G401 (cell line): Measurements from ENCODE around the gene PPEF1. TPM values are rescaled to one million over a fixed set of nuclear protein-coding genes. Genes with fewer than 3 reads are reported as not detected.
A peak's percentile ranks its signal among the peaks of the same experiment; 100 is the strongest.
"Not testable (repeated sequence)": the region's sequence is repeated elsewhere in the genome, so short reads cannot be mapped to it uniquely, and the experiment has no call there.

Source experiments
- DNase-seq: peaks from one replicate; pipeline ENCODE4 v3.0.0-alpha.2; 2015; ENCODE audit warnings: low spot score
- in situ Hi-C: cut with HindIII; loops from 2 replicates; pipeline ENCODE4 v1.10.0; 2016; ENCODE audit warnings: low sequenced_read_pairs, mixed read lengths
- total RNA-seq: library from RNA; depleted of rRNA; stranded (reverse); fragments of >200 nt; shearing (Covaris generic); gene quantifications from 2 replicates; pipeline ENCODE4 v1.2.3, GENCODE V29; 2014

Gene PPEF1
- total RNA-seq, 1 experiment from 2014 or later = not detected

DNA sequence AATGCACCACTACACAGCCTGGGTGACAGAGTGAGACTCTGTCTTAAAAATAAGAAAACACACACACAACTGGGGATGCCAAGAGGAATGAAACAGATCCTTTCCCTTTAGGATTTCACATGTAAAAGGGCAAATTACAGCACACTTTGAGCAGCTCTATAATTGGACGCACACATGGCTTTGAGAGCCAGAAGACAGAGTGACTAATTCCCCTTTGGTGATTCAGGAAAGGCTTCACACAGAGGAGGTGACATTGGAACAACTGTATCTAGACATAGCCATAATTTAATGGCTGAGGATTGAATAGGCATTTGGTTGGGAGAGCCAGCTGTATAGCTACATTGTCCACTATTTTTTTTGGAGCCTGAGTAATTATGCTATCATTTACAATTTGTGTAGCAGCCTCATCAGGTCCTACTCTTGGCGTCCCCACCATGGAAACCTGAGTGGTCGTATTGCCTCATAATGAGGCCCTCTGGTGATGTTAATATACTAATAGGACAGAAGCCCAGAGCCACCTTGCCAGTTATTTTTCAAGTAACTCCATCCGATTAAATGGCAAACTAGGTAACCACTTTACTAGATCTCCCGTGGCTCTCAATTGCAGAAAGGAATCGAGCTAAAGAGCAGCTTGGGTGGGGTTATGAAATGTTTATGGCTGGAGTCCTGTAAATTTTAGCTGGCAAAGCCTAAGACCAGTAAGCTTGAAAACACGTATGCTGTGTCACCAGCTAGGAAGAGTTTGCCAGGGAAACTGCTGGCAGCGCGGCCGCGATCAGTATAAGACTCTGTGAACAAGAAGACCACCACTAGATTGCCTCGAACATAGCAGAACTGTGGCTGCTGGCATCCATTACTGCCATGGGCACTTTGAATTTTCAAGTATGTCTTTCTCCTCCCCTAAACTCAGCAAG, 8.5 kb upstream of the PPEF1 start:
- no peak for DNase-seq
- in situ Hi-C loops = no loop called here

DNA sequence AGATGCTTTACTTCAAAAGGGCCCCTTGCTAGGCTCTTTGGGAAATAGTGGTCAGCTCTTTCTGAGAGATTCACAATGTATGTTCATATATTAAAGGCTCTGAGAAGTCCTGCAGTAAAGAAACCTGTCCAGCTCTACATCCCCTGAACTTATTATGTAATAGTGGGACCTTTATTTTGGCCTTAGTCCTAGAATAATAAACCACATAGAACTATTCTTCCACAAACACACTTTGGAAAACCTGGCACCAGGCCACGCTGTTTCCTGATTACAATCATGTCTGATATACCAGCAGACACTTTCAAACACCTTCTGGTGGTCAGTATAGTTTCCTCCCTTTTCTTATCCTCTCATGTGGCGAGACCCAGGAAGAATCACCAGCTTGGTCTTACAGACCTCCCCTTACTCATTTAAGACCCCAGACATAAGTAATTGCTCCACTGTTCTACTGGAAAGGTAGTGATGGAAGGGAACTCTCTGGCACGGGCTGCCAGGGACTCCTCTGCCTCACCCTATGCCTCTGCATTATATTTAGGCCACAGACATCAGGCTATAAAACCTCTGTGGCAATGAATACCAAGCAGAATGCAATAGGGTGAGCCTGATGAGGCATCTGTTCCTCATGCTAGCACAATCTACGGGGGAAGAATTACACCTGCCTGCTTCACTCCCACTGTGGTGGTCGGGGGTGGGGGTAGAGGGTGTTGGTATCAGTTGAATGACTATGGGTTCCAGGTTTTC, 5.7 kb upstream of the PPEF1 start:
- no peak for DNase-seq
- in situ Hi-C loops = no loop called here

DNA sequence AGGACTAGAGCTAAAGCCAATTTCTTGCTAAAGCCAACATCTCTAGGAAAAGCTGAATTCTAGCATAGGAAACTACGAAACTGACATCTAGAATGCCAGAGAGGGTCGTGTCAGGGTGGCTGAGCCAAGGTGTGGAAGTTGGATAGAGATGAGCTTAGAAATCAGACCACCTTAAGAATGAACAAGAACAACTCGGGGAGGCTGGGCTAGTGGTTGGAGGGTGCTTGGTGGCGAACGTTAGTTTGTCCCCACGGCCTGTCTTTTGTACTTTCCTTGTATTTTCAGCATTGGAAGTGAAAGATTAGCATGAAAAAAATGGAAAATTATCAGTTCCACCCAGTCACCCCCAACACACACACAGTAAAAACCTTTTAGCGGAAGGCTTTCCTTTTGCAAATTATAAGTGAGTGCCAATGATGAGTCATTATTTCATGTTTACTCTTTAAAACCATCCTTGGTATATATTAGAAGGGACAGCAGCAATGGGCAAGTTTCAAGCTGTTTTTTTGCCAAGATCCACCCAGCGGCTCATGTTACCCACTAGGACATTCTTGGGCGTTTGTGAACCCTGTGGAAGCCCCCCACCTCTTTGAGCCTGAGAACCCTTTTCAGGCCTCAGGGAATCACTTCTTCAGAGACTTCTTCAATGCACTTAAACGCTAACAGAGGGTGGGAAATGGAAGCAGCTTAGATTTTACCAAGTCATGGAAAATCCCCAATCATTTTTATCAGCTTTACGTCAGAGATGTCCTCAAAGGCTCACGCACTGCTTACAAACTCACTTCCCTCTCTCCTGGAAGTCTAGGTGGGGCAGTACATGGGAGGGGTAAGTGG, 4.9 kb upstream of the PPEF1 start:
- no peak for DNase-seq

DNA sequence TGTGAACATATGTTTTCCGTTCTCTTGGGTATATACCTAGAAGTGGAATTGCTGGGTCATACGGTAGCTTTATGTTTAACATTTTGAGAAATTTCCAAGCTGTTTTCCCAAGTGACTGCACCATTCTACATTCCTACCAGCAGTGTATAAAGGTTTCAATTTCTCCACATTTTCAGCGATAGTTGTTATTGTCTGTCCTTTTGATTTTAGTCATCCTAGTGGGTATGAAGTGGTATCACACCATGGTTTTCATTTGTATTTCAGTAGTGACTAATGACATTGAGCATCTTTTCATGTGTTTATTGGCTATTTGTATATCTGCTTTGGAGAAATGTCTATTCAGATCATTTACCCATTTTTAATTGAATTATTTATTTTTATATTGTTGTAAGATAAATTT, 2.4 kb downstream of the PPEF1 start:
- in situ Hi-C loops = no loop called here
- DNase-seq = no peak

More for the DNA sequence above, 4.9 kb upstream of the PPEF1 start:
- in situ Hi-C loops = no loop called here

DNA sequence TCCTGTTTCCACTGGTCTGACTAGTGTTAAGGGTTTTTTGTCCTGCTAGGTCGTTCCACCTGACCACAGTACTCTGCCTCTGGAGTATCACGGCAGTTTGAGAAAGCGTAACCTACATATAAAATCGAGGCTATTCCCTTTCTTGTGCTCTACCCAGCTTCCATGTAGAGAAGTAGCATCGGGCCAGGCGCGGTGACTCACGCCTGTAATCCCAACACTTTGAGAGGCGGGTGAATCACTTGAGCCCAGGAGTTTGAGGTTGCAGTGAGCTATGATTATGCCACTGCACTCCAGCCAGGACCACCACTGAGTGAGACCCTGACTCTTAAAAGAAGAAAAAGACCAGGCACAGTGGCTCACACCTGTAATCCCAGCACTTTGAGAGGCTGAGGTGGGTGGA, 7.5 kb downstream of the PPEF1 start:
- in situ Hi-C loops = no loop called here
- no peak for DNase-seq

DNA sequence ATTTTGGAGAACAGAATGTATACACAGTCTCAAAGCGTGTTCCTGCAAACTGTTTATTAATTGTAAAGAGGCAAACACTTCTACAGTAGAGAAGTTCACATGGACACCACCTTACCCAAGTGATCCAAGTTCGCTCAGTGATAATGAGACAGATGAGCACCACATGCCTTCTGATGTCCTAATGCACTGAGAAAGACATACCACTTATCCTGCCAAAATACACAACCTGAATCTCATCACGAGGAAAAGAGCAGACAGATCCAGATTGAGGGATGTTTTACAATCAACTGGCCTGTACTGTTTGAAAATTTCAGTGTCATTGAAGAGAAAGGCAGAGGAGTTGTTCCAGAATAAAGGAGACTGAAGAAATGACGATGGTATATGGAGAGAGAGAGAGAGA, 12.4 kb downstream of the PPEF1 start:
- in situ Hi-C loops = no loop called here
- DNase-seq = no peak

DNA sequence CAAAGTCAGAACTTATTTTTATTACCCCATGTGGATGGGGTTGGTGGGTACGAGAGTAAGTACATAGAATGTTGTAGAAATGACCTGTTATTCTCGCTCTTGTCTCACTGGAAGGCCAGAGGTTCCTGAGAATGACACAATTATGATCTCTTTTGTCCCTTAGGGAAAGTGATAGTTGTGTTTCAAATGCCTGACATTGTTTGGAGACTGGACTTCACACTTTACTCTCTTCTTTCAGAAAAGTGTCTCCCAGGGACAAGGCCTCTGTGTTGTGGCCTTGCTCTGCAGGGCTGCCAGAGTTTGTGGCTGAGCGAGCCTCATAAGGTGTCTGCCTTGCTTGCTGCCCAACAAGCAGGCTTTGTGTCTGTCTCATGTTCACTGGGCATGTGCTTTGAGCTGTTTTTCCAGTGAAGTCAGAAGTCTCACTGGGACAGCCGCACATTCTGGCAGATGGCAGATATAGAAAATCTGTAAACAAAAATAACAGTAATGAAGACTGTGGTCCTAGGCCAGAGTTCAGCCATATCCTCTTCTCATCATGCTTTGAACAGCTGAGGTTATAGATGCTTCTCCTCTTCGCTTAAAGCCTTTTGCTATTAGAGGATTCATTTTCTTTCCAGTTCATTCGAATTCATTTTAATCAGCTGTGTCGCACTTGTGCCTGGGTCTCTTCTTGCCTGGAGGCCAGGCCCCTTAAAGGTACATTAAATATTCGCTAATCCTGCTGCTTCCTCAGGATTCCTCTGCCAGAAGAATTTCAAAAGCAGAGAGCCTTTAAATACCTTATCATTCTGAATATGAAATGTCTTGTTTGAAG, 14.4 kb downstream of the PPEF1 start:
- in situ Hi-C loops = no loop called here
- no peak for DNase-seq

DNA sequence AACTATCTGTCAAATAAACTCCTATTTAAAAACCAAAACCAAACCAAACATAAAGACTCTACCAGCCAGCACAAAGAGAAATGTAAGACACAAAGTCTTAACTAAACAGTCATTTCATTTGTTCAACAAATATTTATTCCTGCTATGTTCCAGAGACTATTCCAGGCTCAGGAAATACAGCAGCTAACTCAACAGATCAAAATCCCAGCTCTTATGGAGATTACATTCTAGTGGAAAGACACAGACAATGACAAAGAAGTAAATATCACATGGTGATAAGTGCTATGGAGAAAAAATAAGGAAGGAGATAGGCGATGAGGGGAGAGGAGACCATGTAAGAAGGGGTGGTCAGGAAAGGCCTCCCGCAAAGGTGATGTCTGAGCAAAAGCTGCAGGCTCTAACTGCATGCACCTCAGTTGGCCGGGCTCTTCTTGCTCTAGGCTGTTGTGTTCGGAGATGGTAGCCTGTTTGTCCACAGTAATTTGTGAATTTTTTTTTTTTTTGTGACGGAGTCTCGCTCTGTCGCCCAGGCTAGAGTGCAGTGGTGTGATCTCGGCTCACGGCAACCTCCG, 15.1 kb downstream of the PPEF1 start:
- DNase-seq = no peak
- in situ Hi-C loops = no loop called here

DNA sequence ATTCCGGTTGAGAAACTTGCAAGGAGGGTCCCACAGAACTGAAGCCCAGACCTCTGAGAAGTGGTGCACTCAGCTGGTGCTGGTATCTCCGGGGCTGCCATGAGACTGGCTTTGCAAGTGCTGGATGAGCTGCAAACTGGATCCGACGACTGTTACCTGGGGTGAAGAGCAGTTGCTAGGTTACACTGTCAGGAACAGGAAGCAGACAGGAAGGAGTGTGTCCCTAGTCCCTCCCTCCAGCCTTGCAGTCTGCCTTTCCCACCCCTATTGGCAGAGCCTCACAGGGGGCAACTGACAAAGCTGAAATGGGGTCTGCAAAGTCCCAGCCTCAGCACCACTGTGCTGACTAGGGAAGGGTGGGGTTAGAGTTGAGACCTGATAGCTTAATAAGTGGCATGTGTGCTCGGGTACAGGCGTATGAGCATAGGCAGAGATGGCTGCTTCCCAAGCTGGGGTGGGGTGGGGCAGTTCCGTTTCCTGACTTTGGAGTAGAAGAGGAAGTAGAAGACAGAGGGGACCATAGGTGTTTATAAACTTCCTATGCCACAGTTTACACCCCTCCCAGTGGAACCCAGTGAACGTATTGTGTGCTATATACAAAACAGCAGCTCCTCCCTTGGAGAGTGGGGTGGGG, 18.0 kb downstream of the PPEF1 start:
- DNase-seq = no peak
- in situ Hi-C loops = no loop called here

DNA sequence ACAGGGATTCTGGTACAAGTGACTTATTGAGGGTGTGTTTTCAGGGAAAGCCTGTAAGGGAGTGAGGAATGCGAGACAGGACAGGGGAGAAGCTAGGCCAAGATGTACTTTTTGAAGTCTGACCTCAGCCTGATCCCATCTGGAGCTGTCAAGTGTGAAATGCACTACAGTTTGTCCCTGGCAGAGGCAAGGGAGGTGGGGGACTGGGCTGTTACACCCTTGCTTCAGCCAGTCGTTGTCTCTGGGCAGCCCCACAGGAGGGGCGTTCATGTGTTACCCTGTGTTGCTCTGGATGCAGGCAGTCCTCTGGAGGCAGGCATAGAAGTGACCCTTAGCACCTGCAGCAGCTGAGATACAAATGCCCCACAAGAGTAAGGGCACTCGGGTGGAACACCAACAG, 25.8 kb downstream of the PPEF1 start:
- DNase-seq = no peak
- in situ Hi-C loops = no loop called here

DNA sequence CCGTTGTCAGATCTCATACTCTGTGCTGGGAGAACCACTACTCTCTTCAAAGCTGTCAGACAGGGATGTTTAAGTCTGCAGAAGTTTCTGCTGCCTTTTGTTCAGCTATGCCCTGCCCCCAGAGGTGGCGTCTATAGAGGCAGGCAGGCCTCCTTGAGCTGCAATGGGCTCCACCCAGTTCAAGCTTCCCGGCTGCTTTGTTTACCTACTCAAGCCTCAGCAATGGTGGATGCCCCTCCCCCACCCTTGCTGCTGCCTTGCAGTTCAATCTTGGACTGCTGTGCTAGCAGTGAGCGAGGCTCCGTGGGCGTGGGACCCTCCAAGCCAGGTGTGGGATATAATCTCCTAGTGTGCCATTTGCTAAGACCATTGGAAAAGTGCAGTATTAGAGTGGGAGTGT, 32.2 kb downstream of the PPEF1 start:
- in situ Hi-C loops, DNase-seq: not testable (repeated sequence)

DNA sequence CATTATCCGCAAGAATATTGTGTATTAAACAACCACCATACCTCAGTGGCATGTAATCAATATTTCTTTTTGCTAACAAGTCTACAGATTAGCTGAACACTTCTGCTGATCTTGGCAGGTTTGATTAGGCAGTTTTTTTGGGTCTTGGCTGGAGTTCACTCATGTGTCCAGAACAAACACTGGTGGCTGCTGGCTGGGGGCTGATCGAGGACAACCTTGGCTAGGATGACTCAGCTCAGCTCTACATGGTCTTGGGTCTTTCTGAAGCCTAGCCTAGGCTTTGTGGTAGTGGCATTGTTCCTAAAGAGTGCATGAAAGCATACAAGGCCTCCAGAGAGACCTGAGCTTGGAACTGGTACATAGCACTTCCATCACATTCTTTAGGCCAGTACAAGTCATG, 41.1 kb downstream of the PPEF1 start:
- no peak for DNase-seq
- in situ Hi-C loops = no loop called here

DNA sequence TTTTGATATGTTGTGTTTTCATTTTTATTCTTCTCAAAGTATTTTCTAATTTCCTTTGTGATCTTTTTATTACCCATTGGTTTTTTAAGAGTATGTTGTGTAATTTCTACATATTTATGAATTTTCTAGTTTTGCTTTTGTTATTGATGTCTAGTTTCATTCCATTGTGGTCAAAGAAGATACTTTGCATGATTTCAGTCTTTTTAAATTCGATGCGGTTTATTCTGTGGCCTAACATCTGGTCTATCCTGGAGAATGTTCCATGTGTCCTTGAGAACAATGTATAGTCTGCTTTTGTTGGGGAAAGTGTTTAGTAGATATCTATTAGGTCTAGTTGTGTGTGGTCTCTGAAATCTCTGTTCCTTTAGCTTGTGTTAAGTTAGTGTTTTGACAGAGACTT, 46.2 kb downstream of the PPEF1 start:
- in situ Hi-C loops = no loop called here
- DNase-seq = no peak

DNA sequence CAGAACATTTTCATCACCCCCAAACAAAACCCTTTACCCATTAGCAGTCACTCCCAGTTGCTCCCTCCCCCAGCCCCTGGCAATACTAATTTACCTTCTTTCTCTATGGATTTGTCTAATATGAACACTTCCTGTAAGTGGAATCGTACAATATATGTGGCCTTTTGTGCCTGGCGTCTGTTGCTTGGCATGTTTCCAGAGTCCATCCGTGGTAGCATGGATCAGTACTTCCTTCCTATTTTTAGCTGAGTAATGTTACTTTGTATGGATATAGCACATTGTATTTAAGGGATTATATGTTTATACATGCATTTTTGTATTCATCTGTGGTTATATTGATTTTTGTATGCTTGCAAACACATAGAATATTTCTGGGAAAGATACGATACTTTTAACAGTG, 48.2 kb downstream of the PPEF1 start:
- in situ Hi-C loops = no loop called here
- DNase-seq = peak; percentile 10

DNA sequence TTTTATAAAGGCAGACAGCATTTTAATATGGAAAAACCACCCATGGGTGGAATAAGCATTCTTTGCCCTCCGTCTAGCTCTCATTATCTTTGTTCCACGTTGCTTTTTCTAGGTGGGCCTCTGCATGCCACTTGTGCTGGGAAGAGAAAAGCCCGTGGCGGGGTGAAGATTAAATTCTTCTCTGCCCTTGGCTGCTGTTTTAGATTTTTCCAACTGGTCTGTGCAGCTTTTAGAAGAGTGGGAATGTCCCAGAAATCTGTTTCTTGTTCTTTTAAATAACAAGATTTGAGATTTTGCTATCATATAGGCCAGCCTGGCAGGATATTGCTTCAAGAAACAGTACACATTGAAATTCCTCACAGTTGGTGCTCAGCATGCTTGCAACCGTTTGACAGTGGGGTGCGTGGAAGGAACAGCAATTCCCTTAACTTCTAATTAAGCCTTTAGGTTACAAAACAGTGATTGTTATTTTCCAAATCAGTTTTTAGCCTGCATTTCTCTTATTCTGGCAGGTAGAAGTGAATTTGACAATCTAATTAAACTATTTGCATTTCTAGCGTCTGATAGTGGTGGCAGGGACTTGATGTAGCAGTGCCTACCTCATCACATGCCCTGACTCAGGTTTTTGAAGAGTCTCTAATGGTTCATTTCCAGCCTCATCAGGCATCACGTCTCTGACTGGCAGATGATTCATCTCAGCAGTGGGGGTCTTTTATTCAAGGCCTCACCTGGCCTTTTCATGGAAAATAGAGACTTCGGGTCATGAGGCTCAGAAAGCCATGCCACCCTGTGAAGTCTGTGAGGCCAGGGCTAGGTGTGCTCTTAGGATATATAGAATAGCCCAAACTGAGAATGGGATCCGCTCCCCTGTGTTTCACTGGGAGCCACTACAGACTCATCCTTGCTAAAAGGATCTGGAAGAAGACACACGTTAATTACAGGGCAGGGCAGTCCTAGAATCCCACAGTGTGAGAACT, 50.8 kb downstream of the PPEF1 start:
- in situ Hi-C loops = no loop called here
- peak; percentile 64 for DNase-seq

DNA sequence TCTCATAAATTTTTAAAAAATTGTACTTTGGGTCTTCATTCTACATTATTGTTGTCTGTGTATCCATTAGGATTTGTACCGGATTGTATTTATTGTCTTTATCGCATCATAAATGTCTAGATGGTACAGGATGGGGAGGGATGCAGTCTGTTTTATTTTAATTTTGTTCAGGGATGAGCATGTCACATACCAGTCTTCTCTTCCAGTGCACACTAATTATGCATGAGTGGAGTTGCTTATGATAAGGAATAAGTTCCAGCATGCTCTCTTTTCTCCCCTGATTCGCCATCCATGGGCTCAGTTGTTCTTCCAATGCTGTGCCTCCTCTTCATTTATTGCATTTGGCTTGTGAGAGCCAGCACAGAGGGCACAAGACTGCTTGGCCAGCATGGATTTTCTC, 54.3 kb downstream of the PPEF1 start:
- no peak for DNase-seq
- in situ Hi-C loops = no loop called here

DNA sequence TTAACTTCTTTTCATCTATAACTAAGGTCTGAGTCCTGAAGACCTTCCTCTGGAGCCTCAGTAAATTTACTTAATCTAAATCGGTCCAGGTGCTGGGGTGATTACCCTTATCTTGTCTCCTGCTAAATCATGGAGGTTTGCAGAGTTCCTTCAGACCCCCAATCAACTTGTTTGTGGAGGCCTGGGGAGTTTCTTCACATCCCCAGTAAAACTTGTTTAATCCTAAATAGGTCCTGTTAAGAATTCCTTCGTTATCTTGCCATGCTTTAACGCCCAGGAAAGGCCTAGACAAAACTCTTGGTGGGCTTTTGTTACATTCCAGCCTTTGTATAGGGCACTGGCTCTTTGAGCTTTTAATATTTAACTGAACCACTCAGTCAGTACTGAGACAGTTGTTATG, 55.7 kb downstream of the PPEF1 start:
- in situ Hi-C loops, DNase-seq: not testable (repeated sequence)
